ENCODE data around the gene RIOK2.

GRCh38 chr5:97121848-97122247 is 61.2 kb downstream of the RIOK2 start:
- TF ChIP-seq CTCF (IDR thresholded peaks at IDR 0.05) (no peak), ZFX (IDR thresholded peaks at IDR 0.05; ENCODE audit: borderline replicate concordance) (no peak)

All from 22Rv1 (cell line).